ENCODE measurements around the gene FAM98C. TPM values are rescaled to one million over a fixed set of nuclear protein-coding genes. Genes with fewer than 3 reads are reported as not detected.

Gene FAM98C
- total RNA-seq, 4 donors from 2014 or later = 28.9 to 76.8 (median 48.1) TPM

DNA sequence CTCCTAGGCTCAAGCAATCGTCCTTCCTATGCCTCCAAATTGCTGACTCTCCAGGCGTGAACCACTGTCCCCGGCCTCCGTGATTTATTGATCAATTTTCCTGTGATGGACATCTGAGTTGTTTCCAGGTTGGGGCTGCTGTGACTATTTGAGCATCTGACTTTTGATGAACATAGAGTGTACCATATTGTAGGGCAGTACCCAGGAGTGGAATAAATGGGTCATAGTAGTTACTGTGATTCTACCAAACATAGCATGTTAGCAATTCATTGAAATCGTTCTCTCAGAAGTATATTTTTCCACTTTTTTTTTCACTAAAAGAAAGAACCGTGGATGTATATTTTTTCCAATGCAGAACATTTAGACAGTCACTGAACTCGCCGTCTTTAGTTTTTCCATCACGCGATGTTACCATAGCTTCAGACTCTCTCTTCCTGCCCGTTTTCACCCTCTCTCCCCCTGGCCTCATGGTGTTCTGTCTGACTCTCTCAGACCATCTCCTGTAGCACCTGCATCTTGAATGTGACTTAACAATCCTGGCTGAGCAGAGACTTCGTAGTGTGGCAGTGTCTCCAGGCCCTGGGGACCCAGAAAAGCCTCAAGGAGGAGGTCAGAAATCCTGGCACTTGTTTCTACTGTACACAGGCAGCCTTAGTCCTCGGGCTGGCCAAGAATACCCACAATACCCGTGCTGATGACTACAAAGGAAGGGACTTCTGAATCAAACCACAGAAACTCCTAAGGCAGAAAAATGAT, 26.3 kb downstream of the FAM98C start:
- no peak overlapping the region for H3K4me3 ChIP-seq
- peaks cover 0 to 9% of the 10 kb centered on the region in 2 donors for H3K27me3 ChIP-seq
- peaks cover 0 to 10% (median 0%) of the 10 kb centered on the region in 4 donors for H3K4me1 ChIP-seq
- H3K36me3 ChIP-seq = no peaks in the 10 kb centered on the region
- TF ChIP-seq, protein P1, sequence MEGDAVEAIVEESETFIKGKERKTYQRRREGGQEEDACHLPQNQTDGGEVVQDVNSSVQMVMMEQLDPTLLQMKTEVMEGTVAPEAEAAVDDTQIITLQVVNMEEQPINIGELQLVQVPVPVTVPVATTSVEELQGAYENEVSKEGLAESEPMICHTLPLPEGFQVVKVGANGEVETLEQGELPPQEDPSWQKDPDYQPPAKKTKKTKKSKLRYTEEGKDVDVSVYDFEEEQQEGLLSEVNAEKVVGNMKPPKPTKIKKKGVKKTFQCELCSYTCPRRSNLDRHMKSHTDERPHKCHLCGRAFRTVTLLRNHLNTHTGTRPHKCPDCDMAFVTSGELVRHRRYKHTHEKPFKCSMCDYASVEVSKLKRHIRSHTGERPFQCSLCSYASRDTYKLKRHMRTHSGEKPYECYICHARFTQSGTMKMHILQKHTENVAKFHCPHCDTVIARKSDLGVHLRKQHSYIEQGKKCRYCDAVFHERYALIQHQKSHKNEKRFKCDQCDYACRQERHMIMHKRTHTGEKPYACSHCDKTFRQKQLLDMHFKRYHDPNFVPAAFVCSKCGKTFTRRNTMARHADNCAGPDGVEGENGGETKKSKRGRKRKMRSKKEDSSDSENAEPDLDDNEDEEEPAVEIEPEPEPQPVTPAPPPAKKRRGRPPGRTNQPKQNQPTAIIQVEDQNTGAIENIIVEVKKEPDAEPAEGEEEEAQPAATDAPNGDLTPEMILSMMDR (IDR thresholded peaks at IDR 0.05) = no peak
- TF ChIP-seq POLR2A (IDR thresholded peaks at IDR 0.05) = no peak
- no peak overlapping the region for H3K27ac ChIP-seq
- H3K9me3 ChIP-seq = no peaks in the 10 kb centered on the region
- DNase-seq = no peak

DNA sequence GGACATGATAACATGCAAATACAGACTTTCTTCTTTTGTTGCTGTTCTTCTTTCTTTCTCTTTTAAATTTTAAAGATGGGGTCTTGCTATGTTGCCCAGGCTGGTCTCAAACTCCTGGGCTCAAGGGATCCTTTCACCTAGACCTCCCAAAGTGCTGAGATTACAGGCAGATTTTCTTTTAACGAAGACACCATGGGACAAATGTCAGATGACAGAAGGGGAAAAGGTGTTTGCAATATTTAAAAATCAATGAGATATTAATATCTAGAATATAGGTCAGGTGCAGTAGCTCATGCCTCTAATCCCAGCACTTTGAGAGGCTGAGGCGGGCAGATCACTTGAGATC, 26.9 kb downstream of the FAM98C start:
- H3K27me3 ChIP-seq = peaks cover 0 to 13% of the 10 kb centered on the region in 2 donors
- TF ChIP-seq, protein P1 (IDR thresholded peaks at IDR 0.05) = no peak
- TF ChIP-seq POLR2A (IDR thresholded peaks at IDR 0.05) = no peak
- no peak overlapping the region for H3K4me3 ChIP-seq
- no peak overlapping the region for H3K27ac ChIP-seq
- H3K9me3 ChIP-seq = no peaks in the 10 kb centered on the region
- peaks cover 0 to 10% (median 0%) of the 10 kb centered on the region in 4 donors for H3K4me1 ChIP-seq
- H3K36me3 ChIP-seq = no peaks in the 10 kb centered on the region
- DNase-seq = no peak

DNA sequence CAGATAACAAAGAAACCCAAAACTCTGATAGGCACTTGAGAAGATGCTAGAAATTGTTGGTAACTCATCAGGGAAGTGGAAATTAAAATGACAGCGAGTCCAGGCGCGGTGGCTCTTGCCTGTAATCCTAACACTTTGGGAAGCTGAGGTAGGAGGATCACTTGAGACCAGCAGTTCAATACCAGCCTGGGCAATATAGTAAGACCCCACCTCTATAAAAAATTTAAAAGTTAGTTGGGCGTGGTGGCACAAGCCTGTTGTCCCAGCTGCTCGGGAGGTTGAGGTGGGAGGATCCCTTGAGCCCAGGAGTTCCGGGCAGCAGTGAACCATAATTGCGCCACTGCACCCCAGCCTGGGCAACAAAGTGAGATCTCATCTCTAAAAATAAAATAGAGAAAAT, 28.0 kb downstream of the FAM98C start:
- Histone ChIP-seq H3K27ac (no peak overlapping the region), H3K9me3 (no peaks in the 10 kb centered on the region), H3K4me1 (peaks cover 0 to 8% (median 0%) of the 10 kb centered on the region in 4 donors), H3K27me3 (peaks cover 0 to 13% of the 10 kb centered on the region in 2 donors), H3K36me3 (no peaks in the 10 kb centered on the region), H3K4me3 (no peak overlapping the region)
- TF ChIP-seq, protein P1 (IDR thresholded peaks at IDR 0.05) = no peak
- TF ChIP-seq POLR2A (IDR thresholded peaks at IDR 0.05) = no peak
- DNase-seq = no peak

DNA sequence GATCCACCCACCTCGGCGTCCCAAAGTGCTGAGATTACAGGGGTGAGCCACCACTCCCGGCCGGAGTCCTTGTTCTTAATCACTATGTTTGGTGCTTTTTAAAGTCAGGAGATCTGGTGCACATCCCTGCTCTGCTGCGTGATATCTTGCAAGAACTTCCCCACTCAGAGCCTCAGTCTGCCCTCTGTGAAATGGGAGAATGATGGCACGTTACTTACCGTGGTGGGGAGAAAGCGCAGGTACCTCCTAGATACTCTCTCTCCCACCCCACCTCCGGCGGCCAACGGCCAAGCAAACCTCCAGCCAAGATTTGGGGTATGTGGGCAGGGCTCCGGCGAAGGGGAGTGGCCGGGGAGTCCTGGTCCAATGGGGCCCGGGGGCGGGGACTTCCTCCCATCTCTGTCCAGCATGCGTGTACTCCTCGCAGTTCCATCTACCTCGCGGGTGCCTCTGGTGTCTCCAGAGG, 30.4 kb downstream of the FAM98C start, which contains the start of gene RYR1:
Gene RYR1 (plus strand): TSS at position 424 of the 466 bp plus-strand sequence. CDS start 139 bp downstream, outside the sequence.
- H3K27me3 ChIP-seq = peaks cover 0 to 13% of the 10 kb centered on the region in 2 donors
- H3K4me1 ChIP-seq = no peaks in the 10 kb centered on the region
- TF ChIP-seq POLR2A (IDR thresholded peaks at IDR 0.05) = no peak
- TF ChIP-seq, protein P1 (IDR thresholded peaks at IDR 0.05) = no peak
- H3K9me3 ChIP-seq = no peaks in the 10 kb centered on the region
- peak in 2 of 3 donors; percentile 48 to 77 for DNase-seq
- H3K36me3 ChIP-seq = no peaks in the 10 kb centered on the region
- no peak within 1 kb of the TSS for H3K27ac ChIP-seq
- peak within 1 kb of the TSS in 2 of 4 donors; percentile 18 to 23 for H3K4me3 ChIP-seq

DNA sequence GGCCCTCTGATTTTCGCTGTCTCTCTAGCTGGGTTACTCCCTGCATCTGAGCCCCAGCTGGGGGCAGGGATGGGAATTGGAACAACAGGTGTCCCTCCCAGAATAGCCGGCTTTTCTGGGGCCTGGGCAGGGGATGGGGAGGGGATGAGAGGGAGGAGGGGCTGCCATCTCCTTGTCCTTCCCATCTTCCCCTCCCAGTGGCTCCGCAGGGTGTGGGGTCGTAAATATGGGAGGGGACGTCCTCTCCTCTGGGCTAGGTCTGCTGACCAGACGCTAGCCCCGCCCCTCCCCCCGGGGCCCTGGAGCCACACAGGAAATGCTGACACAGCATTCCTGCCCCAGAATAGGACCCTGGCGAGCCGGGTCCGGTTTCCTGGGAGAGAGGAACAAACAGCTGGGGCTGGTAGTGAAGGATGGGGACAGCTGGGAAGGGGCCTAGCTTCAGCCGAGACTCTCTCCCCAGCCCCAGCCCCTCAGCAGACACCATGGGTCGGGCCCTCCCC, 31.7 kb downstream of the FAM98C start:
- Histone ChIP-seq H3K9me3 (no peaks in the 10 kb centered on the region), H3K27me3 (peaks cover 0 to 13% of the 10 kb centered on the region in 2 donors), H3K36me3 (no peaks in the 10 kb centered on the region), H3K27ac (no peak overlapping the region), H3K4me3 (no peak overlapping the region), H3K4me1 (no peaks in the 10 kb centered on the region)
- no peak for TF ChIP-seq POLR2A (IDR thresholded peaks at IDR 0.05)
- TF ChIP-seq, protein P1 (IDR thresholded peaks at IDR 0.05) = no peak
- no peak for DNase-seq

Measured in Peyer's patch (tissue), 4 donors.